Esophagus squamous epithelium (tissue), 5 donors: ENCODE data around the gene MYBPC1. TPM values are rescaled to one million over a fixed set of nuclear protein-coding genes. Genes with fewer than 3 reads are reported as not detected.

Source experiments
- DNase-seq: peaks from one replicate; lab custom pipeline; 2025; lab: John Stamatoyannopoulos, UW
- H3K27ac ChIP-seq, 4 donors: fragments of 200-600 bp; sonication (generic); one replicate each; pipeline ENCODE4 v1.5.1; 2016 to 2019; ENCODE audit warnings: mild to moderate bottlenecking in 1 of 4
- H3K27me3 ChIP-seq, 4 donors: fragments of 200-600 bp; sonication (generic); 1 replicate in 3 of 4; 2 replicates in 1 of 4; pipeline versions ENCODE4 v1.5.1 to v1.6.0; 2017 to 2021; ENCODE audit warnings: antibody characterized with exemption in 1 of 4
- H3K36me3 ChIP-seq, 3 donors: fragments of 200-600 bp; sonication (generic); one replicate each; pipeline ENCODE4 v1.5.1; 2016 to 2019
- H3K4me1 ChIP-seq, 3 donors: fragments of 200-600 bp; sonication (generic); one replicate each; pipeline ENCODE4 v1.5.1; 2017 to 2019
- H3K4me3 ChIP-seq, 4 donors: fragments of 200-600 bp; sonication (generic); 1 replicate in 3 of 4; 2 replicates in 1 of 4; pipeline ENCODE4 v1.5.1; 2016 to 2019; ENCODE audit warnings: mild to moderate bottlenecking in 2 of 4, moderate library complexity in 1 of 4
- H3K9me3 ChIP-seq, 3 donors: fragments of 200-600 bp; sonication (generic); one replicate each; pipeline ENCODE4 v1.5.1; 2016 to 2019
- CTCF ChIP-seq, 6 experiments: fragments of 450-650 bp in 4 of 6; fragments of 200-600 bp in 2 of 6; sonication (generic) in 2 of 6; IDR thresholded peaks; one replicate each; pipeline ENCODE4 v1.5.1; 2016 to 2019; ENCODE audit warnings: antibody characterized with exemption in 6 of 6, mild to moderate bottlenecking in 4 of 6, moderate library complexity in 4 of 6
- POLR2A ChIP-seq, 4 donors: fragments of 450-650 bp; IDR thresholded peaks; one replicate each; pipeline ENCODE4 v1.6.1; 2017; ENCODE audit warnings: antibody characterized with exemption in 4 of 4, mild to moderate bottlenecking in 4 of 4, moderate library complexity in 3 of 4
- WGBS, 2 donors: methylation state at CpG; one replicate each; pipeline ENCODE4 v1.1.5; 2018; 5-methylcytosine and 5-hydroxymethylcytosine counted together
- intact Hi-C: fragments of 100-400 bp; cut with DNase I; formaldehyde crosslinking; loops from one replicate; pipeline ENCODE4 v1.15.0; 2022
- total RNA-seq, 4 donors: library from RNA; depleted of rRNA; stranded (reverse); fragments of >200 nt; gene quantifications; one replicate each; pipeline ENCODE4 v1.1.0, GENCODE V29; 2016
- donor health status: DM: yes; HTN: yes; CAD: no.

MYBPC1 gene
- total RNA-seq, 4 donors from 2014 or later: not detected

- Histone ChIP-seq H3K27me3 (no peaks in the 10 kb centered on the region), H3K4me1 (peaks cover 5 to 14% (median 7%) of the 10 kb centered on the region in 3 donors), H3K9me3 (no peaks in the 10 kb centered on the region), H3K4me3 (no peak overlapping the region), H3K36me3 (no peaks in the 10 kb centered on the region), H3K27ac (no peak overlapping the region)
- no peak for TF ChIP-seq POLR2A (IDR thresholded peaks at IDR 0.05)
- no peak for TF ChIP-seq CTCF (IDR thresholded peaks at IDR 0.05)
- 79 to 94% methylated on average over 1 of the region's 1 CpG for WGBS, 2 donors
- intact Hi-C loops: no loop called here
- DNase-seq: no peak
Observed at GRCh38 chr12:101691503-101692096, 96.8 kb downstream of the MYBPC1 start.

GRCh38 chr12:101694297-101694848 lies 99.6 kb downstream of the MYBPC1 start:
- Histone ChIP-seq H3K9me3 (no peaks in the 10 kb centered on the region), H3K36me3 (no peaks in the 10 kb centered on the region), H3K4me1 (peaks cover 8 to 35% (median 13%) of the 10 kb centered on the region in 3 donors), H3K27me3 (no peaks in the 10 kb centered on the region), H3K4me3 (no peak overlapping the region), H3K27ac (no peak overlapping the region)
- DNase-seq: no peak
- TF ChIP-seq POLR2A (IDR thresholded peaks at IDR 0.05) (no peak), CTCF (IDR thresholded peaks at IDR 0.05) (no peak)
- WGBS, 2 donors: 77 to 94% methylated on average over 2 of the region's 2 CpGs
- intact Hi-C loops: no loop called here

- no peaks in the 10 kb centered on the region for H3K36me3 ChIP-seq
- H3K27me3 ChIP-seq: no peaks in the 10 kb centered on the region
- peaks cover 8 to 41% (median 13%) of the 10 kb centered on the region in 3 donors for H3K4me1 ChIP-seq
- intact Hi-C loops: loop anchor here (5.0 kb wide), 1 partner anchor 288 kb away; the partner anchor contains the start of gene ARL1
- no peak for DNase-seq
- no peaks in the 10 kb centered on the region for H3K9me3 ChIP-seq
- H3K4me3 ChIP-seq: no peak overlapping the region
- no peak overlapping the region for H3K27ac ChIP-seq
- 92 to 95% methylated on average over 2 of the region's 2 CpGs for WGBS, 2 donors
- TF ChIP-seq POLR2A (IDR thresholded peaks at IDR 0.05) (no peak), CTCF (IDR thresholded peaks at IDR 0.05) (no peak)
Observed at GRCh38 chr12:101694986-101695385, 100.2 kb downstream of the MYBPC1 start.

GRCh38 chr12:101695706-101696105 lies 100.9 kb downstream of the MYBPC1 start:
- Histone ChIP-seq H3K4me1 (peaks cover 8 to 48% (median 13%) of the 10 kb centered on the region in 3 donors), H3K27me3 (no peaks in the 10 kb centered on the region), H3K9me3 (no peaks in the 10 kb centered on the region), H3K4me3 (no peak overlapping the region), H3K27ac (peak overlapping the region in 2 of 4 donors; percentile 88 to 94), H3K36me3 (no peaks in the 10 kb centered on the region)
- no peak for TF ChIP-seq POLR2A (IDR thresholded peaks at IDR 0.05)
- no peak for TF ChIP-seq CTCF (IDR thresholded peaks at IDR 0.05)
- WGBS, 2 donors: 56 to 63% methylated on average over 1 of the region's 1 CpG
- no peak for DNase-seq
- intact Hi-C loops: loop anchor here (5.0 kb wide), 1 partner anchor 288 kb away; the partner anchor contains the start of gene ARL1
